NCI-H524 treated with DMSO at 0.1 percent for 48 hours (cell line): ENCODE data around the gene KCNAB1.

Experiments
- DNase-seq: peaks from one replicate; lab custom pipeline; 2025; lab: John Stamatoyannopoulos, UW

The KCNAB1 gene

DNA sequence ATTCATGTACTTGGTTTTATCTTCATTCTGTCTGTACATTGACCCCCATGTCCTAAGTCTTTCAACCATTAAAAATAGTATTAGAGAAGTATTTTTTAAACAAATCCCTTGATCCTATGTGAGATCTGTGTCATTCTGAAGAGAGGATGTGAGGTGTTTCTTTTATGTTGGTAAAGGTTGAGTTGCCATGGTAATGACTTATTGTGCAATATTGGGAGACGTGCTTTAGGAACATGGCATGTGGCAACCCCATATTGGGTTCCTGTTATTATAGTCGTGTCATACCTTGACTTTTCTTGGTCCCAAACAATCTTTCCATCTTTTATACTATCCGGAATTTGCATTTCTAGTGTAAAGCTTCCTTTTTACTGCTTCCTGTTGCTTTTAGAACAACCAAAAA is 203.1 kb downstream of the KCNAB1 start:
- DNase-seq = no peak

DNA sequence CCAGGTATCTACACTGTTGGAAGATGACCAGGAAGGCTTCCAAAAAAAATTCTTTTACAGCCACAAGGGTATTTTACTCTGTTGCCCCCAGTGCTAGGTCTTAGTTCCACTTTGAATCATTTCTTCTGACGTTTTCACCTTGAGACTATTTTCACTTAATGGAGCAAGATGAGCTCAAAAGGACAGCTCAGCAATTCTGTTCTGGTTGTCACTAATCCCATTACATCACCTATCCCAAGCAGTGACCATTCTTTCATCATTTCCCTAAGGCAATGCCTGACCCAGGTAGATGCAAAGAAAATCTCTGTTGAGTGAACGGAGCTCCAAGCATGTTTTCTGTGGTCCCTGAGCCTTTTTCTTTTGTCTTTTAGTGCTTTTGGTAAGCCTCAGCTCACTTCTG is 210.0 kb downstream of the KCNAB1 start:
- no peak for DNase-seq

DNA sequence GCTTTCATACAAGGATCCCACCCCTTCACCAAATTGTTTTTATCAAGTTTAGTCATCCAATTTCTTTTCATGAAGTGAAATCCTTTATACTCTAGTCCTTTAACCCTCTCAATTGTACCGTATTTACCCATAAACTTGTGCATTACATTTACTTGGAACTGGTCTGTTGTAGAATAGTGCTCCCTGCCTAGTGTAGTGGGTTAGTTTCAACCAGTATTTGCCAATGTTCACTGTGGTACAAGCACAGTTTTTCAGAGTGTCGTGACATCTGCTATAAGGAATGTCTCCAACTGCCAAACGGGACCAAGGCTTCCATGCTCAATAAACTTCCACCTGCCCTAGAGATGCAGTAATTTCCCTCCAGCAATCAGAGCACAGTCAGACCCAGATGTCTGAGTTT is 211.9 kb downstream of the KCNAB1 start:
- no peak for DNase-seq

DNA sequence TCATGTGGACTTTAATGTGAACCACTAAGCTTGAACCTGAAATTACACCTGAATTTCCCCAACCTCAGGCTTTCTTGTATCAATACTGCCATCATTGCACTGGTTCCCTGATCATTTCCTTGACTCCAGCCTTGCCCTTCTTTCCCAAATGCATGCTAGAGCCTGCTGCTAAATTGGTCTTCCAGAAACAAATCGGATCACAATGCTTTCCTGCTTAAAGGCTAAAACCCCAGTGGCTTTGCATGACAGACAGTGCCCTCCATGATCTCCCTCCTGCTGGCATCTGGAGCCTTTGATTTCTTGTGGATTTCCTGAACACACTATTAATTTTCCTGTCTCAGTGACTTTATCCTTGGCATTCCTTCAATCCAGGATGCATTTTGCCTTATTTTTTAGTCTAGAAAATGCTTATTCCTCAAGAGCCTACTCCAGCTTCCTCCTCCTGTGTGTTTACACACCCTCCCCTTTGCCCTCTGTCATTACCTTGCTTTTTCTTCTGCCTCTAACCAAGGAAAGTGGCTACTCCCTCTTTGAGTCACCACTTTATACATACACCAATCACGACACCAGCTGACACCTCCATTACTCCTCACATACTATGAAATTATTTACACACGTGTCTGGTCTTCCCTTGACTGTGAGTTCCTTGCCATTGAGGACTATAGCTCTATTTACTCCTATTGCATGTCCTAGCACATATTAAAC is 214.6 kb downstream of the KCNAB1 start:
- DNase-seq = no peak

DNA sequence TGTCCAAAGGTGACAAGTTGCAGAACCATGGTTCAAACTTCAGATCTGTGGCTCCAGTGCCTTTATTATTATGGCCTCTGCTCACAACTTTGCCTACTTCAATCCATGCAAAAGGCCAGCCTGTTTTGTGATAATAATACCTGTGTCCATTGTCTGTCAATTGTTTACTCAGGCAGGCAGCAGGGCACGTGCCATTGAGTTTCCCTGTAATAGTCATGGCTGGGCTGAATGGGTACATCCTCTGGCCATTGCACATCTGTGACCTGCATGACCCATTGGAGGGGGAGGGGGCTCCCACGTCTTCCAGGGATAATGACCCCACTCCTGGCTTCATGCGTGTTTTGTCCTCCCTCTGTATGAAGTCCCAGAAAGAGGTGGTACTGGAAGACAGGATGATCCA is 219.1 kb downstream of the KCNAB1 start:
- DNase-seq = no peak

DNA sequence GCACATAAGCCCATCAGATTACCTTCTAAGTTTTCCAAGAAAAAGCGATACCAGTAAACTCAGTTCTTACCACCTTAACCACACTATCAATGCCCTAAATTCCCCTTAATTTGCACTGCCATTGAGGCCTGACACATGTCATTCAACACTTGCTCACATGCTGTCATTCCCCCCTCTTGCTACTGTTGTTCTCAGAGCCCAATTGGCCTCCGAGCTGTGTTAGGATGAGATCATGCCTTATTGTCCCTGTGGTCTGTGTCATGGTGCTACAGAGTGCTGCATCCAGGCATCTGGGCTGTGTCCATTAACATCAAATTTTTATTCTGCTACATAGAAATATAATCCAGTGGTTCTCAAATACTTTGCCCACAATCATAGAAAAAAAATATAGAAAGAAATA is 221.0 kb downstream of the KCNAB1 start:
- no peak for DNase-seq

DNA sequence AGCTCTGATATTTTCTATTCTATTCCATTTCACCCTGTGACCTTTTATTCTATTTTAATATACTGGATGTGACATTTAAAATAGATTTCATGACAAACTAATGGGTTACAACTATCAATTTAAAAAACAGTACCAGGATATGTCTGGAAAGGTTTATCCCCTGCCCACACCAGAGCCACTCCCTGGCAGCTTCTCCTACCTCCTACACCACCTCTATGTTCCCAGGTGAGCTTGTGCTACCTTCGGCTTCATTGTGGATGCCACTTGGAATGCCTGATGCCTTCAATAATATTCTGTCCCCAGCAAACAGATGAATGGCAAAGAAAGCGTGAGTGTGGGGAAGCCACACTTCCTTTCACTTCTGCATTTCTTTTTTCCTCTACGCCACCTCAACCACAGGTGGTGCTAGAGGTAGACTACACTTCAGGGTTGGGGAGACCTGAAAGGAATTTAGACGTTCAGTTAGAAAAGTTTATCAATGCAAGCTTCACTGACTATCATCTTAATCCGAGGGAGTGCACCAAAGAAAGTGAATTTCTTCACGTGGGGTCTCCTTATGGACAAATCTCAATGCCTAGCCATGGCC is 221.5 kb downstream of the KCNAB1 start:
- DNase-seq = no peak

DNA sequence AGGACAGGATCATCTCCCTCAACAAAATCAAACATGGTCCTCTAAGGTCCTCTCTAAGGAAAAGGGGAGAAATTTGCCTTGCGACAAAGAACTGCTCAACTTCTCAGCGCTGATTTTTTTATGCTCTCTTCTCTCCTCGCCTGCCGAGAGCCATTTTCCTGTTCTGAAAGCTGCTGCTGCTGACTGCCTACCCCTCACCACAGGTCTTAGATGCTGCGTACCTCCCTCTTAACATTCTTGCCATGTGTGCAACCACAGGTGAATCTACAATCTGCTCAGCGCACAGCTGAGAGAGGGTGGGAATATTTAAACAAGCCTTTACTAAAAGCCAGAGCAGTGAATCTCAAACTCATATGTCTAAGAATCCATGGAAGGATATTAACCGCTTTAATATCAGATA is 223.8 kb downstream of the KCNAB1 start:
- no peak for DNase-seq

DNA sequence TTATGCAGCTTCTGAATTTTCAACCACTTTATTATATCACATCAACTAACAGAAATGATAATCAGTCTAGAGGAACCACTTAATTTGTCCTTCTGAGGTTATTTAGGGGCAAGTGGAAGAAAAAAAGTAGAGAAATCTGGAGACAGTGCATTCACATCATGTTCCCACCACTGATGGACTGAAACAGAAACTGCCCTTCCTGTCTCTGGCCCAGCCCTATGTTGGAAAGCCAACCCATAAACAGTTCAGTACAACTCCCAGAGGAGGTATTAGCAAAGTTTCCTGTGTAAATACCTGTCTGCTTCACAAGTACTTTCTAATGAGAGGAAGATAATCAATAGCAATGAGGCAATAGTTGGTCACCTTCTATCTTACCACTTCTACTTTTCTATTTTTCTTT is 228.7 kb downstream of the KCNAB1 start:
- DNase-seq = no peak

DNA sequence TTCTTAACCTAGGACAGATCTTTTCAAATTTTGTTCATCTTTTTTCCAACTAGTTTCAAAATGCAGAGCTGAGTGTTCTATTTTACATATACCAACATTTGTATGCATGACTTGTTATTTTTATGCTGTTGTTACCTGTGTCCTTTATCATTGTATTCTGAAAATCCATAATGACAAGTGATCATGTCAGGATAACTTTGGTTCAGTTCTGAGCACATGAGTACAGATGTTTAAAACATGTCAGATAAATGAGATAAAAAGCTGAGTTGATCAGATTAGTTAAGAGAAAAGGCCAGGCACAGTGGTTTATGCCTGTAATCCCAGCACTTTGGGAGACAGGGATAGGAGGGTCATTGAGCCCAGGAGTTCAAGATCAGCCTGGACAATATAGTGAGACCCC is 229.6 kb downstream of the KCNAB1 start:
- DNase-seq = no peak

DNA sequence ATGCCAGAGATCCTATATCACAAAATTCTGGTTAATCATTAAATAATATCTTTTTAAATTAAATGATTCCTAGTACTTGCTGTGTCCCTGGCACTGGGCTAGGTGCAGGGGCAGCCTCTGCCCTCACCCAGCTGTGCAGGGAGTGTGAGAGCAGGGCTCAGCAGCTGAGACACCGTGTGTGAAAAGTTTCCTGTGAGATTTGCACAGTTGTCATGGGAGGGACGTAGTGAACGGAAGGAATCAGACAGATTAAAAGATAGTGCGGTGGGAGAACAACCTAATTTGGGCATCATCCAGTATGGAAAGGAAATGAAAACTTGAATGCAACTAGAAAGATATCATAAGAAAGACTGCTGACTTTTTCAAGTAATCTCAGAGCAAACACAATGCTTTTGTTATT is 230.4 kb downstream of the KCNAB1 start:
- no peak for DNase-seq

DNA sequence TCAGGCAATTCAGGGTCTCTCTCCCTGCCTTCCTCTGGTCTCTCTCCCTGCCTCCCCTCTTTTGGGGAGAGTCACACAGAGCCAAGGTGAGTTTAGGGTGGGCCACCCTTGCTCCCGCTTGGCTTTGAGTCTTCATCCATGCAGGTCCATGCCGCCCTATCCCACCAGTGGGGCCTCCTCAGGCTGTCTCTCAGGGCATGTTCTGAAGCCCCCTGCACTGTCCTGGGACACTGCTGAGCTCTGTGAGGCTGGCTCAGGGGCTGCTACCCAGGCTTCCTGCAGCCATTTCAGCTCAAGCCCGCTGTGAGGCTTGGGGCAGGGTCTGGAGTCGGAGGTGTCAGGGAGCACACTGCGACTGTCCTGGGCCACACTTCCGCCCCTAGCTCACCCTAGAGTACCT is 231.4 kb downstream of the KCNAB1 start:
- DNase-seq = no peak

DNA sequence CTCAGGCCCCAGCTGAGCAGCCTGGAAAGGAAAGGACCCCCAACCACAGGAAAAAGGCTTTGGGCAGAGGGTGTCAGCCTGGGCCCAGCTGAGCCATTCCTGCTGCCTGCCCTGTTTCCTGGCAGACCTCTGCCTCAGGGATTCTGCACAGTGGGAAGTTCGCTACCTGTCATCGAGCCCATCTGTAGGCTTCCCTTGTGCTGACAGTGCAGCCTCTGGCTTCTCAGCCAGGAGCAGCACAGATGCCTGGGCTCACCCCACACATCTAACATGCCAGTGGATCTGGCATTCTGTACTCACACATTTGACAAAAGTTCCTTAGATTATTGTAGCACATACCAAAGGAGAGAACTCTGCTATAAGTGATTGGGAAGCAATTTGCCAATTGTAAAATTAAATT is 232.3 kb downstream of the KCNAB1 start:
- no peak for DNase-seq

DNA sequence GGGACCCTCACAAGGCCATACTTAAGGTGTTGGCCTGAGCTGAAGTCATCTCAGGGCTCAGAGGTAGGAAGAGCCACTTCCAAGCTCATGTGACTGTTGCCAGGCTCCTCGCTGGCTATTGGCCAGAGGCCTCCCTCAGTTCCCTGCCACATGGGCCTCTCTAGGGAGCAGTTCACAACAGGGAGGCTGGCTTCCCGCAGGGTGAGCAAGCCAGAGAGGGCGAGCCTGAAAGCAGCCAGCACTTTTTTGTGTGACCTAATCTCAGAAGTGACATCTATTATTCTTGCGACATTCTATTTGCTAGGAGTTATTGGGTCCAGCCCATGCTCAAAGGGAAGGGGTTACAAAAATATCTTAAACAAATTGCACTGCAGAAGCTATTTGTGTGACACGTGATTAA is 233.2 kb downstream of the KCNAB1 start:
- DNase-seq = no peak

DNA sequence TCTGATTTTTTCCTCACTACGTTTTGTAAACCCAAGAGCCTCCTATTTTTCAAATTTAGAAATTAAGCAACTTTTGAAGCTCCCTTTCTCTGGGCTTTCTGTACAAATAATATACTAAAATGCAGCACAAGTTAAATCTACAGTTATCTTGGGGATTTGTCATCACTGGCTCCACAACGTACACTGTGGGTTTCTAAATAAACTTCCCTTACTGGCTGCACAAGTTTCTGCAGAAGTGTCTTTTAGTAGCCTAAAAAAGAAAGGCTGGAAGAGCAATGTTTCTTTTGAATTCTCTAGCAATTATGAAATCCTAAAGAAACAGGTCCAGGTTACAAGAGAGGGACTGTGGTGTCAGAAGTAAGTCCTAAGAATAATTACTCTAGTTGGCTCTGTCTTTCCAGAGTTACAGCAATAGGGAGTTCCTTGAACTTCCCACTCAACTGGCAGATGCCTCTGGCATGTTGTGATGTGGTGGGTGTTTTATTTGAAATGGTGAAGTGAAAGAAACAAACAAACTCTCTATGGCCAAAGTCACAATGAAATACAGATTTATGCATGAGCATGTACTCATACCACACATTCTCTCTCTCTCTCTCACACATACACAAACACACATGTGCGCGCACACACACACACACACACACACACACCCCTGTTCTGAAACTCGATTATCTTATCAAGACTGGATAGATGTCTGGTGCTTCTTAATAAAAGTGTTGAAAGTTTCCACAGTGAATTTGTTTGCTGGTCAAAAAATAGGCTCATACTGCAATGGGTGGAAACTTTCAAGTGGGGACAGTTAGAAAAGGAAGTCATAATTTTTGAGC is 236.4 kb downstream of the KCNAB1 start:
- no peak for DNase-seq

DNA sequence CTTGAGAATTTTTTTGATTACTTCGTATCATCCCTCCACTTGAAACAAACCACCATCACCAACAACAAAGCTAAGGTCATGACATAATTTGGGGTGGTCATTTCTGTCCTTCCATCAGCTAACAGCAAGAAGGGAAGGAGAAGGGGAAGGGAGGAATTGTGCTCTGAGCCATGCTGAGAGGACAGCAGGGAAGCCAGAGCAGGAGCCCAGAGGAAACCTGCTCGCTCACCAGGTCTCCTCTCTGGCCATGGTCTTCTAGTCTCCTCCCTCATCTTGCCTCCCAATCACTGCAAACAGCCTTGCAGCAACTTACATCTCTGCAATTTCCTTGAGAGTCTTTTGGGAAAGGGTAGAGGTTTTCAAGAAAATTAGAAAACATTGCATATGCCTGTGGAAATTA is 237.9 kb downstream of the KCNAB1 start:
- DNase-seq = no peak

DNA sequence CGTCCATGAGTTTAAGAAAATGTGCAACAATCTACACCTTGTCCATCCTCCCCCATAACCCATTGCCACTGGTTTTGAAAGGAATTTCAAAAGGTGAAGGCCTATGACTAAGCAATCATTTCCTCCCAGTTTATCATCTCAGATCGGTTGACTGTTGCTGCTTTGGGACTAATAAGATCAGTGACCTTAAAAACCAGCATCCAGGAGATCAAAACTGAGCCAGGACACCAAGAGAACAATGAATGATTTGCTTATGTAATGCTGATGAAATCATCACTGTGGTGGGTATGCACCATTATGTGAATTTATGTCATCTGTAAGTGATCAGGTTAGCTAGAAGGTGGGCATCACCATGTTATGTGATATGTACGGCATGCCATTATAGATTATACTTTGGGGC is 239.0 kb downstream of the KCNAB1 start:
- no peak for DNase-seq

DNA sequence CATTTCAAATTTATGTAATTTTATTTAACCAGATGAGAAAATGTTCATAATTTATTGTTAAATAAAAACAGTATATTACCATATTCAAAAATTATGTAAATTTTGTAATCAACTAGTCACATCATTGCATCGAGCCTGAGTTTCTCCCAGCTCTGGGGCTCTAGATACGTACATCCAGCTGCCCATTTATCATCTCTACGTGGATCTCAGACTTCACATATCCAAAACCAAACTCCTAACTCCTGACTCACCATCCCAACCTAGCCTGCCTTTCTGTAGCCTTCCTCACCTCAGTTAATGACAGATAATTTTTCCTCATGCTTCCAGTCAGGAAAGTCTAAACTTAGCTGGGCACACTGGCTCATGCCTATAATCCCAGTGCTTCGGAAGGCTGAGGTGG is 239.7 kb downstream of the KCNAB1 start:
- no peak for DNase-seq

DNA sequence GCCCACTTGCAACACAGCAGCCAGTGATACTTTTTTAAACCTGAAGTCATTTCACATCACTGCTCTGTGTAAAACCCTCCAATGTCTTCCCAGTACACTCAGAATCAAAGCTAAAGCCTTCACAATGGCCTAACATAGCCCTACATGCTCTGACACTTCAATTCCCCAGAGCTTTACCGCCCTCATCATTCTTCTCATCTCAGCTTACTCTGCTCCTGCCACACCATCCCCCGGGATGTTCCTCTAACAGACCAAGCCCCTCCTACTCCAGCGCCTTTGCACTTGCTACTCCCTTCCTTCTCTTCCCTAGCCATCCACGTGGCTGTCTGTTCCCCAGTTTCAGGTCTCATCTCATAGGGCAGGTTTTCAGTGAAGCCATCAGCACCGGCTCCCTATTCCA is 240.6 kb downstream of the KCNAB1 start:
- no peak for DNase-seq

DNA sequence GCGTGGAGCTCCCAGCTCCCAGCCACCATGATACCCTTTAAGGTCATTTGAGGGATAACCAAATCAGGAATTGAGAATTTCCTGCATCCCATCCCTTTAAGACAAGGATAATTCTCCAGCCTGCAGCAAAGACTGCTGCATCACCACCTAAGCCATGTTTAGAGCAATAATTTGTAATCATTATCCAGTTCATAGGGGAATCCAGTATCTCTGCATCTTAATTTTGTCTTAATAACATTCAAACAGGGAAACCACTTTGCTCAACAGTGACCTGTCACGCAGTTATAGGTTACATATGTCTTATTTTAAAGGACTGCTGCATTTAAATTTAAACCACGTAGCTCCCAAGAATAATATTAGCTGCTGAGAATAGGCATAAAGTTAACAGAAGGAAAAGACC is 246.2 kb downstream of the KCNAB1 start:
- DNase-seq = no peak

DNA sequence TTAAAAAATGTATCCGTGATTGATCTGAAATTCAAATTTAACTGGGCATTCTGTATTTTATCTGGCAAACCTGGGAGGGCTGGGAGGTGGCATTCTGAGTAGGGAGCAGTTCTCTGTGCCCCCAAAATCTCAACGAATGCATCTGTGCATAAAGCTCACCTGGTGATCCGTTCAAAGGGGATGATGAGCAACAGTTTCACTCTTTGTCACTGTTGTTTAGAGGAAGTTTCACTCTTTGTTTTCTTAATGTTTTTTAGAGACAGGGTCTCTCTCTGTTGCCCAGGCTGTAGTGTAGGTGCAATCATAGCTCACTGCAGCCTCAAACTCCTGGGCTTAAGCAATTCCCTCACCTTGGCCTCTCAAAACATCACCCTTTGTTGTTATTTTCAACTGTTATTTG is 247.8 kb downstream of the KCNAB1 start:
- DNase-seq = no peak

DNA sequence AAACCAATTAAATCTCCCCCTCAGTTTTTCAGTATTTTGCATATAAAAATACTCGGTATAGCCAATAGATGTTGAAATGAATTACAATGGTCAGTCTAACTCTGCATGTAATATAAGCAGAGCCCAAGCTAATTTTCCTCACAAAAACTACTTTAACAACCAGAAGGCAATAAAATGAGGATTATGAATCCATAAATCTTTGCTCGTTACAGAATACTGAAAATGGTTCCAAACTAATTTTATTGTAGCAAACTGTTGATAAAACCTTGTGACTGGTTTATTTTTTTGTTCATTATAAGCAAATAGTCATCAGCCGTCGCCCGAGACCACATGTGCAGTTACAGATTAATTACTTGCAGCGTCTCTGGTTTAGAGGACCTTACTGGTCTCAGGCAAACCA is 251.3 kb downstream of the KCNAB1 start:
- no peak for DNase-seq

DNA sequence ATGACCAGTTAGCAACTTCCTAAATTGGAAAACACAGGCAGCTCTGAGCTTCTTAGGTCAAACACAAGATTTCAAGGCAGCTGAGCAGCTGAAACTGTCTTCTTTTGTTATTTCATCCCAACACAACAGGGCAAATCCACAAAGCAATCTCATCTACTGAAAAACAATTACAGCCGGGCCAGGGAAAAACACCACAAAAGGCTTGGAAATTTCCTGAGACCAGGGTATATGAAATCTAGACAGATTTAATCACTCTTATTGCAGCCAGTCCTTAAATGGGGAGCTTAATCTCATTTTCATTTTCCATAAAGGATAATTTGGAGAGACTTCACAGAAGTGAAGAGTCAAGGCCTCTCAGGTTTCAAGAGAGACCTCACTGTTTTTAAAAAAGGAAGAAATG is 252.7 kb downstream of the KCNAB1 start:
- peak; percentile 18 for DNase-seq
